ENCODE measurements around the gene CMIP.

- TF ChIP-seq SIN3A (IDR thresholded peaks at IDR 0.05; ENCODE audit: borderline replicate concordance, low read depth, low read length) (no peak), RCOR1 (IDR thresholded peaks at IDR 0.05; ENCODE audit: low read length) (no peak), CTCF (IDR thresholded peaks at IDR 0.05) (peak; percentile 88), NFIC (IDR thresholded peaks at IDR 0.05; ENCODE audit: borderline replicate concordance) (no peak), SMC3 (IDR thresholded peaks at IDR 0.05; ENCODE audit: low read depth, low read length) (peak; percentile 97), GATA2 (CRISPR knock-in tag; IDR thresholded peaks at IDR 0.05) (no peak), REST (IDR thresholded peaks at IDR 0.05; ENCODE audit: low read depth, low read length) (peak; percentile 42; the same call in 1 of the 2 replicates), PBX3 (IDR thresholded peaks at IDR 0.05) (no peak), RFX5 (IDR thresholded peaks at IDR 0.05; ENCODE audit: low read length) (no peak), IRF3 (IDR thresholded peaks at IDR 0.05; ENCODE audit: low read depth, low read length) (no peak), TAF1 (IDR thresholded peaks at IDR 0.05; ENCODE audit: borderline replicate concordance, low read depth, low read length) (no peak)
These were observed 40.8 kb upstream of the CMIP start for GRCh38 chr16:81403601-81404391.

Measured in SK-N-SH (cell line).